ENCODE results near the gene ASCC1. TPM values are rescaled to one million over a fixed set of nuclear protein-coding genes. Genes with fewer than 3 reads are reported as not detected.
A peak's percentile ranks its signal among the peaks of the same experiment; 100 is the strongest.

The ASCC1 gene
- total and polyA plus RNA-seq, 2 of the 13 experiments (the other 11 are each of a cell fraction or from before 2014, with no cell fraction given), result 21.6 to 30.1 TPM

- TF ChIP-seq, protein P1, sequence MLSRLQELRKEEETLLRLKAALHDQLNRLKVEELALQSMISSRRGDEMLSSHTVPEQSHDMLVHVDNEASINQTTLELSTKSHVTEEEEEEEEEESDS (CRISPR knock-in tag; IDR thresholded peaks at IDR 0.05; ENCODE audit: borderline replicate concordance), result no peak
- TF ChIP-seq, protein P2, sequence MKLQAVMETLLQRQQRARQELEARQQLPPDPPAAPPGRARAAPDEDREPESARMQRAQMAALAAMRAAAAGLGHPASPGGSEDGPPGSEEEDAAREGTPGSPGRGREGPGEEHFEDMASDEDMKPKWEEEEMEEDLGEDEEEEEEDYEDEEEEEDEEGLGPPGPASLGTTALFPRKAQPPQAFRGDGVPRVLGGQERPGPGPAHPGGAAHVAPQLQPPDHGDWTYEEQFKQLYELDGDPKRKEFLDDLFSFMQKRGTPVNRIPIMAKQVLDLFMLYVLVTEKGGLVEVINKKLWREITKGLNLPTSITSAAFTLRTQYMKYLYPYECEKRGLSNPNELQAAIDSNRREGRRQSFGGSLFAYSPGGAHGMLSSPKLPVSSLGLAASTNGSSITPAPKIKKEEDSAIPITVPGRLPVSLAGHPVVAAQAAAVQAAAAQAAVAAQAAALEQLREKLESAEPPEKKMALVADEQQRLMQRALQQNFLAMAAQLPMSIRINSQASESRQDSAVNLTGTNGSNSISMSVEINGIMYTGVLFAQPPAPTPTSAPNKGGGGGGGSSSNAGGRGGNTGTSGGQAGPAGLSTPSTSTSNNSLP (IDR thresholded peaks at IDR 0.05; ENCODE audit: low read depth, low read length), result no peak
- TF ChIP-seq NFRKB (IDR thresholded peaks at IDR 0.05), result no peak
- no peak for TF ChIP-seq ZNF7 (CRISPR knock-in tag; IDR thresholded peaks at IDR 0.05)
- TF ChIP-seq ZNF629 (CRISPR knock-in tag; conservative IDR thresholded peaks at IDR 0.05), result no peak
- TF ChIP-seq, protein P3, sequence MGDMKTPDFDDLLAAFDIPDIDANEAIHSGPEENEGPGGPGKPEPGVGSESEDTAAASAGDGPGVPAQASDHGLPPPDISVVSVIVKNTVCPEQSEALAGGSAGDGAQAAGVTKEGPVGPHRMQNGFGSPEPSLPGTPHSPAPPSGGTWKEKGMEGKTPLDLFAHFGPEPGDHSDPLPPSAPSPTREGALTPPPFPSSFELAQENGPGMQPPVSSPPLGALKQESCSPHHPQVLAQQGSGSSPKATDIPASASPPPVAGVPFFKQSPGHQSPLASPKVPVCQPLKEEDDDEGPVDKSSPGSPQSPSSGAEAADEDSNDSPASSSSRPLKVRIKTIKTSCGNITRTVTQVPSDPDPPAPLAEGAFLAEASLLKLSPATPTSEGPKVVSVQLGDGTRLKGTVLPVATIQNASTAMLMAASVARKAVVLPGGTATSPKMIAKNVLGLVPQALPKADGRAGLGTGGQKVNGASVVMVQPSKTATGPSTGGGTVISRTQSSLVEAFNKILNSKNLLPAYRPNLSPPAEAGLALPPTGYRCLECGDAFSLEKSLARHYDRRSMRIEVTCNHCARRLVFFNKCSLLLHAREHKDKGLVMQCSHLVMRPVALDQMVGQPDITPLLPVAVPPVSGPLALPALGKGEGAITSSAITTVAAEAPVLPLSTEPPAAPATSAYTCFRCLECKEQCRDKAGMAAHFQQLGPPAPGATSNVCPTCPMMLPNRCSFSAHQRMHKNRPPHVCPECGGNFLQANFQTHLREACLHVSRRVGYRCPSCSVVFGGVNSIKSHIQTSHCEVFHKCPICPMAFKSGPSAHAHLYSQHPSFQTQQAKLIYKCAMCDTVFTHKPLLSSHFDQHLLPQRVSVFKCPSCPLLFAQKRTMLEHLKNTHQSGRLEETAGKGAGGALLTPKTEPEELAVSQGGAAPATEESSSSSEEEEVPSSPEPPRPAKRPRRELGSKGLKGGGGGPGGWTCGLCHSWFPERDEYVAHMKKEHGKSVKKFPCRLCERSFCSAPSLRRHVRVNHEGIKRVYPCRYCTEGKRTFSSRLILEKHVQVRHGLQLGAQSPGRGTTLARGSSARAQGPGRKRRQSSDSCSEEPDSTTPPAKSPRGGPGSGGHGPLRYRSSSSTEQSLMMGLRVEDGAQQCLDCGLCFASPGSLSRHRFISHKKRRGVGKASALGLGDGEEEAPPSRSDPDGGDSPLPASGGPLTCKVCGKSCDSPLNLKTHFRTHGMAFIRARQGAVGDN (CRISPR knock-in tag; IDR thresholded peaks at IDR 0.05), result peak; percentile 64
- TF ChIP-seq NR2F1 (CRISPR knock-in tag; IDR thresholded peaks at IDR 0.05), result no peak
- TF ChIP-seq, protein P4, sequence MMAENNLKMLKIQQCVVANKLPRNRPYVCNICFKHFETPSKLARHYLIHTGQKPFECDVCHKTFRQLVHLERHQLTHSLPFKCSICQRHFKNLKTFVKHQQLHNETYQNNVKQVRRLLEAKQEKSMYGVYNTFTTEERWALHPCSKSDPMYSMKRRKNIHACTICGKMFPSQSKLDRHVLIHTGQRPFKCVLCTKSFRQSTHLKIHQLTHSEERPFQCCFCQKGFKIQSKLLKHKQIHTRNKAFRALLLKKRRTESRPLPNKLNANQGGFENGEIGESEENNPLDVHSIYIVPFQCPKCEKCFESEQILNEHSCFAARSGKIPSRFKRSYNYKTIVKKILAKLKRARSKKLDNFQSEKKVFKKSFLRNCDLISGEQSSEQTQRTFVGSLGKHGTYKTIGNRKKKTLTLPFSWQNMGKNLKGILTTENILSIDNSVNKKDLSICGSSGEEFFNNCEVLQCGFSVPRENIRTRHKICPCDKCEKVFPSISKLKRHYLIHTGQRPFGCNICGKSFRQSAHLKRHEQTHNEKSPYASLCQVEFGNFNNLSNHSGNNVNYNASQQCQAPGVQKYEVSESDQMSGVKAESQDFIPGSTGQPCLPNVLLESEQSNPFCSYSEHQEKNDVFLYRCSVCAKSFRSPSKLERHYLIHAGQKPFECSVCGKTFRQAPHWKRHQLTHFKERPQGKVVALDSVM (CRISPR knock-in tag; IDR thresholded peaks at IDR 0.05), result no peak
- TF ChIP-seq RXRA (CRISPR knock-in tag; IDR thresholded peaks at IDR 0.05), result peak; percentile 47
- TF ChIP-seq SP4 (CRISPR knock-in tag; IDR thresholded peaks at IDR 0.05), result no peak
- no peak for TF ChIP-seq PPARG (CRISPR knock-in tag; conservative IDR thresholded peaks at IDR 0.05)
- no peak for TF ChIP-seq WIZ (CRISPR knock-in tag; IDR thresholded peaks at IDR 0.05)
- no peak for TF ChIP-seq TRAFD1 (CRISPR knock-in tag; IDR thresholded peaks at IDR 0.05; ENCODE audit: borderline replicate concordance)
- TF ChIP-seq IKZF5 (CRISPR knock-in tag; IDR thresholded peaks at IDR 0.05), result no peak
- TF ChIP-seq THAP11 (CRISPR knock-in tag; IDR thresholded peaks at IDR 0.05), result no peak
- TF ChIP-seq POLR2G (IDR thresholded peaks at IDR 0.05; ENCODE audit: low read depth, low read length), result no peak
- no peak for TF ChIP-seq KAT2B (IDR thresholded peaks at IDR 0.05; ENCODE audit: borderline replicate concordance, low read depth, low read length)
- TF ChIP-seq ETV5 (CRISPR knock-in tag; IDR thresholded peaks at IDR 0.05; ENCODE audit: borderline replicate concordance), result peak; percentile 67; the same call in 1 of the 2 replicates
- TF ChIP-seq AHR (CRISPR knock-in tag; IDR thresholded peaks at IDR 0.05), result no peak
Observed at GRCh38 chr10:72069751-72070526, 146.1 kb downstream of the ASCC1 start (continued).

All from HepG2 (cell line).